HS-27A (cell line): ENCODE results near the gene CAPN8.
"Not testable (repeated sequence)": the region's sequence is repeated elsewhere in the genome, so short reads cannot be mapped to it uniquely, and the experiment has no call there.

Source experiments
- DNase-seq: peaks from one replicate; pipeline ENCODE4 v3.0.0-alpha.2; 2012; ENCODE audit warnings: low read depth, missing footprints

Gene CAPN8

GRCh38 chr1:223525957-223526356 is 139.5 kb downstream of the CAPN8 start:
- no peak for DNase-seq

- no peak for DNase-seq
These were observed 140.0 kb downstream of the CAPN8 start for GRCh38 chr1:223525546-223525945.

- DNase-seq: no peak
These were observed 140.5 kb downstream of the CAPN8 start for GRCh38 chr1:223524930-223525451.

GRCh38 chr1:223521150-223521549 is 144.4 kb downstream of the CAPN8 start:
- DNase-seq: no peak

- DNase-seq: no peak
These were observed 145.3 kb downstream of the CAPN8 start for GRCh38 chr1:223520200-223520599.

- DNase-seq: no peak
These were observed 146.4 kb downstream of the CAPN8 start for GRCh38 chr1:223519116-223519515.

GRCh38 chr1:223518553-223518952 is 146.9 kb downstream of the CAPN8 start:
- DNase-seq: not testable (repeated sequence)

- no peak for DNase-seq
These were observed 149.6 kb downstream of the CAPN8 start for GRCh38 chr1:223515926-223516325.

- DNase-seq: no peak
These were observed 150.1 kb downstream of the CAPN8 start for GRCh38 chr1:223515421-223515820.

- no peak for DNase-seq
These were observed 150.9 kb downstream of the CAPN8 start for GRCh38 chr1:223514644-223515043.

GRCh38 chr1:223513309-223513708 is 152.2 kb downstream of the CAPN8 start:
- no peak for DNase-seq

- no peak for DNase-seq
These were observed 153.4 kb downstream of the CAPN8 start for GRCh38 chr1:223512057-223512456.

- no peak for DNase-seq
These were observed 156.7 kb downstream of the CAPN8 start for GRCh38 chr1:223508796-223509195.

GRCh38 chr1:223504741-223505140 is 160.8 kb downstream of the CAPN8 start:
- no peak for DNase-seq

GRCh38 chr1:223503348-223503747 is 162.2 kb downstream of the CAPN8 start:
- DNase-seq: no peak

- no peak for DNase-seq
These were observed 164.7 kb downstream of the CAPN8 start for GRCh38 chr1:223500560-223501425.

GRCh38 chr1:223496883-223497282 is 168.6 kb downstream of the CAPN8 start:
- DNase-seq: no peak

- DNase-seq: no peak
These were observed 170.4 kb downstream of the CAPN8 start for GRCh38 chr1:223494926-223495645.

- DNase-seq: no peak
These were observed 173.5 kb downstream of the CAPN8 start for GRCh38 chr1:223492044-223492443.
